DND-41 (cell line): ENCODE data around the gene CTCF.

Experiments
- CTCF ChIP-seq: IDR thresholded peaks from 2 replicates; pipeline ENCODE4 v1.5.1; 2012; ENCODE audit warnings: borderline replicate concordance, low read length, moderate library complexity, mild to moderate bottlenecking; ENCODE audit not compliant: poor library complexity, severe bottlenecking; ENCODE audit errors: extremely low read depth
- EZH2 ChIP-seq: IDR thresholded peaks from 3 replicates; pipeline ENCODE4 v1.6.1; 2012; ENCODE audit warnings: borderline replicate concordance, low read depth, mild to moderate bottlenecking, moderate library complexity, low read length, inconsistent platforms; ENCODE audit not compliant: severe bottlenecking

- TF ChIP-seq CTCF (no peak), EZH2 (no peak)
Measured at GRCh38 chr16:67605641-67606040, 43.3 kb downstream of the CTCF start.
